GM21619 (cell line): ENCODE measurements around the gene TSTD1.
"Not testable (repeated sequence)": the region's sequence is repeated elsewhere in the genome, so short reads cannot be mapped to it uniquely, and the experiment has no call there.

Experiments used
- ATAC-seq: cut with Tn5 transposase; IDR thresholded peaks from one replicate; pipeline ENCODE4 v1.9.1; 2021; ENCODE audit not compliant: unreplicated experiment

TSTD1 gene

DNA sequence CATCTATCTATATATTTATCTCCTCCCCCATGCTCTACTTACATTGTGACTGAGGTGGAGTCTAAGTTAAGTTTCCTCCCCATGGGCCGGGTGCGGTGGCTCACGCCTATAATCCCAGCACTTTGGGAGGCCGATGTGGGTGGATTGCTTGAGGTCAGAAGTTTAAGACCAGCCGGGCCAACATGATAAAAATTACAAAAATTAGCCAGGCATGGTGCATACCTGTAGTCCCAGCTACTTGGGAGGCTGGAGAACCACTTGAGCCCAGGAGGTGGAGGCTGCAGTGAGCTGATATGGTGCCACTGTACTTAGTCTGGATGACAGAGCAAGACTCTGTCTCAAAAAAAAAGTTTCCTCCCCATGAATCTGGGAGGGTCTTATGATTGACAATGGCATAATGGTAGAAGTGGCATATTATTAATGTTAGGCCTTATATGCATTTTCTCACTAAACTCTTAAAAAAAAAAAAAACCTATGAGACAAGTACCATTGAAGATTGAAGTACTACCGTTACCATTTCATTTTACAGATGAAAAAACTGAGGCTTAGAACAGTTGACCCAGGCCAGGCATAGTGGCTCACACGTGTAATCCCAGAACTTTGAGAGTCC lies 29.1 kb downstream of the TSTD1 start:
- ATAC-seq = no peak

DNA sequence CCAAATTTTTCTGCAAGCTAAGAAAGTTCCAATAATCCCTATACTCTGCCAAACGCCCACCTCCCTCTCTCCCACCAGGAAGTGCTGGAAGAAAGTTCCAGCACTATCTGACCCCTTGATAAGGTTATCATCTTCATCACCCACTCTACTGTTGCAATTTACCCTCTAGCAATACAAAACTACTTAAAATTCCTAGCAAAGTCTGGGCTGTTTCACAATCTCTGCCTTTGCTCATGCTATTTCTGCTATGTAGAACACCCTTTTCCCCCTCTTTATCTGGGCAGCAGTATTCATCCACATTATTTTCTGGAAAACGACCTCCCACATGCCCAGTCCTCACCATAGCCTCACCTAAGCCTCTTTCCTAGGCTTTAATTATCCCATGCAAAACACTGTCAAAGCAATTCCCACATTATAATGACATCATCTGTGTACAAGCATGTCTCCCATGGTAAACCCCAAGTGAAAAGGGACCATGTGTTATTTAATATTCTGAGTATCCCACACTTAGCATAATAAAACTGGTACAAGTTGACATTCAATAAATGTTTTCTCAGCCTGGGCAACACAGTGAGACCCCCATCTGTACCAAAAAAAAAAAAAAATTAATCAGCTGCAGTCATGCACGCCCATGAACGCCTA lies 29.8 kb downstream of the TSTD1 start:
- ATAC-seq = no peak

- no peak for ATAC-seq
Observed at GRCh38 chr1:161007369-161007768, 31.4 kb downstream of the TSTD1 start.

GRCh38 chr1:161006563-161006962 lies 32.2 kb downstream of the TSTD1 start:
- no peak for ATAC-seq

DNA sequence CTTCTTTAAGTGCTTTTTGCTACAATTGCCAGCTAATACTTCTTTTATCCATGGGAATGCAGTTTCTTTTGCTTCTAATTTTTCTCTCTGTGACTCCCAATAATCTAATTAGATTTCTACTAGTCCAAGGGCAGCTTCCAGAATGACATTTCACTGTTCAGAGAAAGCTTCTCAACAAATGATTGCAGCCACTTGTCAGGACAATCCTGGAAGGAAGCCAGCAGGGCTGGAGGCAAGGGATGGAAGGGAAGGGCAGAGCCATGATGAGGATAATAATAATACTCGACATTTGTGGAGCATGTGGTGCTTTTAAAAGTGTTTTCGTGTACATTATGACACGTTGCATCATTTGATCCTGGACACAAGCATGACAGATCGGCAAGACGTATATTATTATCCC lies 37.2 kb downstream of the TSTD1 start:
- no peak for ATAC-seq

- ATAC-seq = no peak
Observed at GRCh38 chr1:161000736-161001480, 37.9 kb downstream of the TSTD1 start.

DNA sequence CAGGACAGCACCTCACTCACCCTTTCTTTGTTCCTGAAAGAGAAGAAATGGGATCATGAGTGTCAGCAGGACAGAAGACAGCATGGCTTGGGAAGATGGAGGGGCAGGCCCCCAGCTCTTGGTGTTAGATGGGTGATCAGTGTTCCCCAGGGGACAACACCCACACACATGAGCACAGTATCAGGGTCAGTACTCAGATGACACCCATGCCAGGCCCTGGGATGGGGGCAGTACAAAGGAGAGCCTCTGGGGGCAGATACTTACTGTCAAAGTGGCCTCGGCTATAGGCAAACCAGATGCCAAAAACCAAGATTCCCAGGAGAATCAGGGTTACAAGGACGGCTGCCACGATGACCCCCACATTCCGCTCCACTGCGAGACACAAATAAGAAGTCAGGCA lies 39.4 kb downstream of the TSTD1 start:
- no peak for ATAC-seq

- ATAC-seq = no peak
Observed at GRCh38 chr1:160997323-160998038, 41.3 kb downstream of the TSTD1 start.

GRCh38 chr1:160996178-160996577 lies 42.6 kb downstream of the TSTD1 start:
- ATAC-seq = no peak

DNA sequence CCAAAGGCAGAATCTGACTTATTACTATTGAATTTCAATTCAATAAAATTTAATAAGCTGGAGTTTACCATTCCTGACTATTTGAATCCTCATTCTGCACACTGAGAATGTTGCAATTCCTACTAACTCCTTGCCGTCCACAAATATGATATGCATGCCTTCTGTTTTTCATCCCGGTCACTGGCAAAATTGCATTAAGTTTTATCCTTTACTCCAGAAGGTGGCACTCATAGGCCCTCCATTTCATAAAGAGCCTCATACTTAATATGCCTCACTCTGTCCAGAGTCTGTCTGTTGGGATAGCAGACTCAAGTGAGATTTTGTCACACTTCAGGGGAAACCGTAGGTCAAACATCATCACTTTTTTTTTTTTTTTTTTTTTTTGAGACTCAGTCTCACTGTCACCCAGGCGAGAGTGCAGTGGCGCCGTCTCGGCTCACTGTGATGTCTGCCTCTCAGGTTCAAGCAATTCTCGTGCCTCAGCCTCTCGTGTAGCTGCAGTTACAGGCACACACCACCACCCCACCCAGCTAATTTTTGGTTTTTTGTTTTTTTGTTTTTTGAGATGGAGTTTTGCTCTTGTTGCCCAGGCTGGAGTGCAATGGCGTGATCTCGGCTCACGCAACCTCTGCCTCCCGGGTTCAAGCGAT lies 45.1 kb downstream of the TSTD1 start:
- ATAC-seq = no peak

- ATAC-seq = not testable (repeated sequence)
Observed at GRCh38 chr1:160992036-160992435, 46.7 kb downstream of the TSTD1 start.
